GM13977 (cell line): ENCODE results near the gene YY1.

Experiments used
- DNase-seq: peaks from one replicate; pipeline ENCODE4 v3.0.0; 2012; ENCODE audit warnings: low spot score
- in situ Hi-C: fragments of 300-500 bp; cut with MboI; formaldehyde crosslinking; loops from one replicate; pipeline ENCODE4 v1.12.0; 2022; ENCODE audit warnings: low sequenced_read_pairs, low pct_unique_long_range_greater_than_20kb, mixed read lengths, inconsistent platforms; ENCODE audit not compliant: unreplicated experiment
- TF ChIP-seq, protein P1 (sequence below): IDR thresholded peaks from 2 replicates; pipeline ENCODE4 v1.5.1; 2012; ENCODE audit warnings: mild to moderate bottlenecking, control low read depth; ENCODE audit not compliant: insufficient read depth; ENCODE audit errors: extremely low read depth, missing control alignments

Gene YY1

DNA sequence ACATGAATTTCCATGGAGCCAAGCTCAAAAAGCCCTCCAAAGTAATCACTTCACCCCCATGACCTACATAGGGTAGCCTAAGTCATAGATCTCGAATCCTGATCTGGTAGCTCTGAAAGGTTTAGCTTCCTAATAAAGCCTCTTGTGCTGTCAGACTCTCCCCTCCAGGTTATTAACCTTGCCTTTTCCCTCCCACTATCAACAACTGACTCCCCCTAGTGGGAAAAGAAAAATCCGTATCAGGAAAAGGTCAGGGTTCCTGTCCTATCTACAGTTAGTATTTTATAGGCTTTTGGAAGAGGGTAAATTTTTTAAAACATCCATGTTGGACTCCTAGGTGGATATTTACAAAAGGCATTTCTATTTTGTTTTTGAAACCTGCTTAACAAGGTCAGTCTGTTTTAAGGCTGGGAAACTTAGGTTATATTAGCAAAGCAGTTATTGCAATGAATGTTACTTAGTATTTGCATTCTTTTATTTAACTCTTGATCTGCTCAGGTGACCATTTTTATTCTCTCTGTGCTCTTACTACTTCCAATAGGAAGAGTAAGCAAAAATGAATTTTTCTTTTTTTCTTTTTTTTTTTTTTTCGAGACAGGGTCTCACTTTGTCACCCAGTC is 8.0 kb downstream of the YY1 start:
- DNase-seq: no peak
- TF ChIP-seq, protein P1, sequence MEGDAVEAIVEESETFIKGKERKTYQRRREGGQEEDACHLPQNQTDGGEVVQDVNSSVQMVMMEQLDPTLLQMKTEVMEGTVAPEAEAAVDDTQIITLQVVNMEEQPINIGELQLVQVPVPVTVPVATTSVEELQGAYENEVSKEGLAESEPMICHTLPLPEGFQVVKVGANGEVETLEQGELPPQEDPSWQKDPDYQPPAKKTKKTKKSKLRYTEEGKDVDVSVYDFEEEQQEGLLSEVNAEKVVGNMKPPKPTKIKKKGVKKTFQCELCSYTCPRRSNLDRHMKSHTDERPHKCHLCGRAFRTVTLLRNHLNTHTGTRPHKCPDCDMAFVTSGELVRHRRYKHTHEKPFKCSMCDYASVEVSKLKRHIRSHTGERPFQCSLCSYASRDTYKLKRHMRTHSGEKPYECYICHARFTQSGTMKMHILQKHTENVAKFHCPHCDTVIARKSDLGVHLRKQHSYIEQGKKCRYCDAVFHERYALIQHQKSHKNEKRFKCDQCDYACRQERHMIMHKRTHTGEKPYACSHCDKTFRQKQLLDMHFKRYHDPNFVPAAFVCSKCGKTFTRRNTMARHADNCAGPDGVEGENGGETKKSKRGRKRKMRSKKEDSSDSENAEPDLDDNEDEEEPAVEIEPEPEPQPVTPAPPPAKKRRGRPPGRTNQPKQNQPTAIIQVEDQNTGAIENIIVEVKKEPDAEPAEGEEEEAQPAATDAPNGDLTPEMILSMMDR: peak; percentile 59
- in situ Hi-C loops: no loop called here

DNA sequence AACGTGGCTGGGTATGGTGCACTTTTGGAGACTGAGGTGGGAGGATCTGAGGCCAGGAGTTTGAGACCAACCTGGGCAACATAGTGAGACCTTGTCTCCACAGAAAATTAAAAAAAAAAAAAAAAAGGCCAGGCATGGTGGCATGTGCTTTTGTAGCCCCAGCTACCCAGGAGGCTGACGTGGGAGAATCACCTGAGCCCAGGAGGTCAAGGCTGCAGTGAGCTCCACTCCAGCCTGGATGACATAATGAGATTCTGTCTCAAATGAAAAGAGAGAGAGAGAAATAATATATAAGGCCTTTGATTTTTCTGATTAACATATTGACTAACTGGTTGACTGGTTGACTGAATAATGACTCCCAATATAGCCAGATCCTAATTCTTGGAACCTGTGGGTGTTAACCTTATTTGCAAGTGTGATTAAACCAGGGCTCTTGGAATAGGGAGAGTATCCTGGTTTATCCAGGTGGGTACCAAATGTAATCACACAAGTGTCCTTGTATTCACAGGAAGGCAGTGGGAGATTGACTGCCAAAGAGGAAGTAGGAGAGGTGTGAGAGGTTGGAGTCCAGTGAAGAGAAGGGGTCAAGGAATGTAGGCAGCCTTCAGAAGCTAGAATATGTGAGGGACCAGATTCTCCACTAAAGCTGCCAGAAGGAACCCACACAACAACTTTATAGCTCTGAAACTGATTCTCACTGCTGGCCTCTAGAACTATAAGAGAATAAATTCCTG is 12.0 kb downstream of the YY1 start:
- TF ChIP-seq, protein P1: no peak
- in situ Hi-C loops: no loop called here
- DNase-seq: no peak

DNA sequence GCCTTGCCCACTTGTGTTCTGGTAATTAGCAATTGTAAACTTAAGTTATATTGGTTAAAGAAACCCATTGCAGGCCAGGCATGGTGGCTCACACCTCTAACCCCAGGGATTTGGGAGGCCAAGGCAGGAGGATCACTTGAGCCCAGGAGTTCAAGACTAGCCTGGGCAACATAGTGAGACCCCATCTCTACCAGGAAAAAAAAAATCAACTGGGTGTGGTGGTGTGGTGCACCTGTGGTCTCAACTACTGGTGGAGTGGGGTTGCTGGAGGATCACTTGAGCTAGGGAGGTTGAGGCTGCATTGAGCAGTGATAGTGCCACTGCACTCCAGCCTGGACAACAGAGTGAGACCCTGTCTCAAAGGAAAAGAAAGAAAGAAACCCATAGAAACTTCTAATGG is 13.7 kb downstream of the YY1 start:
- DNase-seq: no peak
- in situ Hi-C loops: no loop called here
- TF ChIP-seq, protein P1: no peak

DNA sequence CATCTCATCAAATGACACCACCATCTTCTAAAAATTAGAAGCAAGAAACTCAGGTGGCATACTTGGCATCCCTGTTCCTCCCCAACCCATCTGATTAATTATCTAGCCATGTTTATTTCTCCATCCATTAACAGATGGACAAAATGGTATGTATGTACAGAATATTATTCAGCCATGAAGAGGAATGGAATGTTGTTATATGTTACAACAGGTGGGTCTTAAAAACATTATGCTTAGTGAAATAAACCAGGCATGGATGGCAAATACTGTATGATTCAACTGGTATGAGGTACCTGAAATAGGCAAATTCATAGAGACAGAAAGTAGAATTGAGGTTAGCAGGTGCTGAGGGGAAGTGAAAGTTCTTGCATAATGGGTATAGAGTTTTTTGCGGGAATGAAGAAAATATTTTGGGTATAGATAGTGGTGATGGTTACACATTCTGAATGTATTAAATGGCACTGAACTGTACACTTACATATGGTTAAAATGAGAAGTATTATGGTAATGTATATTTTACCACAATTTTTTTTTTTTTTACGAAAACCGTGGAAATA is 17.5 kb downstream of the YY1 start:
- DNase-seq: no peak
- TF ChIP-seq, protein P1: no peak
- in situ Hi-C loops: no loop called here

DNA sequence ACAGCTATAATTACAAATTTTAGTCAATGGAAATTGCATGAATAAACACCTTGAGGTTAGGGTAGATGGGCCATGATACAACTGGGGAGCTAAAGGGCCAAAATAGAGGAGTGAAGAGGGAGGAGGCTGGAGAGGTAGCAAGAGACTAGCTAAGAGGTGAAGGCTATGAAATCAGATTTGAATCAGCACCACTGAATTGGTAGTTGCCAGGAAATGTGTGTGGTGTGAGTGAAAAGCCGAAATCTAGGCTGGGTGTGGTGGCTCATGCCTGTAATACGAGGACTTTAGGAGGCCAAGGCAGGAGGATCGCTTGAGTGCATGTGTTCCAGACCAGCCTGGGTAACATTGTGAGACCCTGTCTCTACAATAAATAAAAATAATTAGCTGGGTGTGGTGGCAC is 22.7 kb downstream of the YY1 start:
- in situ Hi-C loops: no loop called here
- TF ChIP-seq, protein P1: no peak

DNA sequence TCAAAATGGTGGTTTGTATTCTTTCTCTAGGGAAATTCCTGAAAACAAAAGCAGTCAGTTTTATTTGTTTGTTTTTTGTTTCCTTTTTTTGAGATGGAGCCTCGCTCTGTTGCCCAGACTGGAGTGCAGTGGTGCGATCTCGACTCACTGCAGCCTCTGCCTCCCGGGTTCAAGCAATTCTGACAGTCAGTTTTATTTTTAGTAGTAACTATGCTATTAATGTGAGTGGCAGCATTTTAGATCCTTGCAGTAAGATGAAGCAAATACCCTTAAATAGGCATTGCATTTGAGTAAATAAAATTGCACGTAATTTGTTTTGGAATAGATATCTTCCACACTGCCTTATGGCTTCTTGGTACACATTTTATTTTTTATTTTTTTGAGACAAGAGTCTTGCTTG is 23.6 kb downstream of the YY1 start:
- TF ChIP-seq, protein P1: no peak
- in situ Hi-C loops: no loop called here

More for the DNA sequence above, 22.7 kb downstream of the YY1 start:
- no peak for DNase-seq

More for the DNA sequence above, 23.6 kb downstream of the YY1 start:
- no peak for DNase-seq
